ENCODE measurements around the gene AHNAK. TPM values are rescaled to one million over a fixed set of nuclear protein-coding genes. Genes with fewer than 3 reads are reported as not detected.

AHNAK gene
- total RNA-seq, 2 experiments from 2014 or later, result 9.2 to 9.4 TPM

GRCh38 chr11:62538470-62539237 is 8.0 kb downstream of the AHNAK start:
- Mint-ChIP-seq H3K36me3 (ENCODE audit: low read depth) (peaks cover 7% of the 10 kb centered on the region), H3K9me3 (no peaks in the 10 kb centered on the region), H3K4me1 (ENCODE audit: low read depth) (peaks cover 41% of the 10 kb centered on the region), H3K27ac (no peak overlapping the region), H3K27me3 (ENCODE audit: low read depth) (no peaks in the 10 kb centered on the region), H3K4me3 (no peak overlapping the region)
- CTCF ChIA-PET, result interaction anchor here (1.5 to 3.2 kb wide), 2 partner anchors 114 to 144 kb away, joined by 4 to 11 read pairs; no protein-coding TSS in a partner anchor
- no peak for DNase-seq
- intact Hi-C loops (cut with micrococcal nuclease), result no loop called here

GRCh38 chr11:62536301-62536957 is 10.2 kb downstream of the AHNAK start:
- H3K36me3 Mint-ChIP-seq (ENCODE audit: low read depth), result peaks cover 10% of the 10 kb centered on the region
- peaks cover 19% of the 10 kb centered on the region for H3K4me1 Mint-ChIP-seq (ENCODE audit: low read depth)
- no peak for DNase-seq
- H3K27me3 Mint-ChIP-seq (ENCODE audit: low read depth), result no peaks in the 10 kb centered on the region
- H3K27ac Mint-ChIP-seq, result no peak overlapping the region
- no peaks in the 10 kb centered on the region for H3K9me3 Mint-ChIP-seq
- intact Hi-C loops (cut with micrococcal nuclease), result no loop called here
- no peak overlapping the region for H3K4me3 Mint-ChIP-seq
- CTCF ChIA-PET, result interaction anchor here (0.5 to 1.2 kb wide), 3 partner anchors 32 to 141 kb away, joined by 3 to 4 read pairs (median 3); no protein-coding TSS in a partner anchor

GRCh38 chr11:62535802-62536201 is 10.8 kb downstream of the AHNAK start:
- Mint-ChIP-seq H3K36me3 (ENCODE audit: low read depth) (peaks cover 10% of the 10 kb centered on the region), H3K9me3 (no peaks in the 10 kb centered on the region), H3K27me3 (ENCODE audit: low read depth) (no peaks in the 10 kb centered on the region), H3K4me1 (ENCODE audit: low read depth) (peaks cover 12% of the 10 kb centered on the region), H3K4me3 (no peak overlapping the region), H3K27ac (no peak overlapping the region)
- intact Hi-C loops (cut with micrococcal nuclease), result no loop called here
- DNase-seq, result no peak
- CTCF ChIA-PET, result interaction anchor here (0.5 to 1.2 kb wide), 3 partner anchors 32 to 141 kb away, joined by 3 to 4 read pairs (median 3); no protein-coding TSS in a partner anchor

GRCh38 chr11:62534779-62535545 is 11.6 kb downstream of the AHNAK start:
- no peak for DNase-seq
- no peak overlapping the region for H3K27ac Mint-ChIP-seq
- peaks cover 10% of the 10 kb centered on the region for H3K36me3 Mint-ChIP-seq (ENCODE audit: low read depth)
- H3K4me1 Mint-ChIP-seq (ENCODE audit: low read depth), result peaks cover 11% of the 10 kb centered on the region
- intact Hi-C loops (cut with micrococcal nuclease), result no loop called here
- no peaks in the 10 kb centered on the region for H3K9me3 Mint-ChIP-seq
- CTCF ChIA-PET, result interaction anchor here (0.6 kb wide), 1 partner anchor 1386 kb away, joined by 4 read pairs; no protein-coding TSS in a partner anchor
- no peak overlapping the region for H3K4me3 Mint-ChIP-seq
- no peaks in the 10 kb centered on the region for H3K27me3 Mint-ChIP-seq (ENCODE audit: low read depth)

- H3K4me3 Mint-ChIP-seq, result no peak overlapping the region
- peaks cover 10% of the 10 kb centered on the region for H3K36me3 Mint-ChIP-seq (ENCODE audit: low read depth)
- H3K9me3 Mint-ChIP-seq, result no peaks in the 10 kb centered on the region
- CTCF ChIA-PET, result no interaction called here
- intact Hi-C loops (cut with micrococcal nuclease), result no loop called here
- no peak for DNase-seq
- H3K27me3 Mint-ChIP-seq (ENCODE audit: low read depth), result no peaks in the 10 kb centered on the region
- no peak overlapping the region for H3K27ac Mint-ChIP-seq
- H3K4me1 Mint-ChIP-seq (ENCODE audit: low read depth), result no peaks in the 10 kb centered on the region
Observed at GRCh38 chr11:62532096-62532495, 14.5 kb downstream of the AHNAK start.

- no peaks in the 10 kb centered on the region for H3K27me3 Mint-ChIP-seq (ENCODE audit: low read depth)
- H3K4me1 Mint-ChIP-seq (ENCODE audit: low read depth), result no peaks in the 10 kb centered on the region
- H3K9me3 Mint-ChIP-seq, result no peaks in the 10 kb centered on the region
- intact Hi-C loops (cut with micrococcal nuclease), result no loop called here
- peaks cover 5% of the 10 kb centered on the region for H3K36me3 Mint-ChIP-seq (ENCODE audit: low read depth)
- CTCF ChIA-PET, result no interaction called here
- DNase-seq, result no peak
- no peak overlapping the region for H3K4me3 Mint-ChIP-seq
- no peak overlapping the region for H3K27ac Mint-ChIP-seq
Observed at GRCh38 chr11:62516736-62517371, 29.8 kb downstream of the AHNAK start.

- no peaks in the 10 kb centered on the region for H3K4me1 Mint-ChIP-seq (ENCODE audit: low read depth)
- DNase-seq, result peak; percentile 10
- no peak overlapping the region for H3K4me3 Mint-ChIP-seq
- H3K27ac Mint-ChIP-seq, result no peak overlapping the region
- intact Hi-C loops (cut with micrococcal nuclease), result no loop called here
- CTCF ChIA-PET, result interaction anchor here (0.5 to 0.6 kb wide), 2 partner anchors 17 to 178 kb away, joined by 3 to 4 read pairs; no protein-coding TSS in a partner anchor
- H3K36me3 Mint-ChIP-seq (ENCODE audit: low read depth), result peaks cover 3% of the 10 kb centered on the region
- H3K27me3 Mint-ChIP-seq (ENCODE audit: low read depth), result no peaks in the 10 kb centered on the region
- H3K9me3 Mint-ChIP-seq, result no peaks in the 10 kb centered on the region
Observed at GRCh38 chr11:62514151-62514550, 32.5 kb downstream of the AHNAK start.

- no peak overlapping the region for H3K4me3 Mint-ChIP-seq
- H3K27ac Mint-ChIP-seq, result no peak overlapping the region
- H3K36me3 Mint-ChIP-seq (ENCODE audit: low read depth), result peaks cover 3% of the 10 kb centered on the region
- intact Hi-C loops (cut with micrococcal nuclease), result no loop called here
- no peaks in the 10 kb centered on the region for H3K4me1 Mint-ChIP-seq (ENCODE audit: low read depth)
- no peaks in the 10 kb centered on the region for H3K9me3 Mint-ChIP-seq
- no peak for DNase-seq
- H3K27me3 Mint-ChIP-seq (ENCODE audit: low read depth), result no peaks in the 10 kb centered on the region
- CTCF ChIA-PET, result interaction anchor here (0.6 kb wide), 1 partner anchor 33 kb away, joined by 3 read pairs; the partner anchor contains the start of gene AHNAK
Observed at GRCh38 chr11:62513626-62514025, 33.0 kb downstream of the AHNAK start.

- Mint-ChIP-seq H3K4me3 (no peak overlapping the region), H3K4me1 (ENCODE audit: low read depth) (no peaks in the 10 kb centered on the region), H3K27ac (no peak overlapping the region), H3K27me3 (ENCODE audit: low read depth) (no peaks in the 10 kb centered on the region), H3K9me3 (no peaks in the 10 kb centered on the region), H3K36me3 (ENCODE audit: low read depth) (no peaks in the 10 kb centered on the region)
- intact Hi-C loops (cut with micrococcal nuclease), result no loop called here
- CTCF ChIA-PET, result no interaction called here
- no peak for DNase-seq
Observed at GRCh38 chr11:62512961-62513360, 33.6 kb downstream of the AHNAK start.

- H3K27me3 Mint-ChIP-seq (ENCODE audit: low read depth), result peaks cover 2% of the 10 kb centered on the region
- no peak for DNase-seq
- H3K4me3 Mint-ChIP-seq, result no peak overlapping the region
- H3K36me3 Mint-ChIP-seq (ENCODE audit: low read depth), result no peaks in the 10 kb centered on the region
- H3K4me1 Mint-ChIP-seq (ENCODE audit: low read depth), result no peaks in the 10 kb centered on the region
- H3K9me3 Mint-ChIP-seq, result no peaks in the 10 kb centered on the region
- intact Hi-C loops (cut with micrococcal nuclease), result no loop called here
- H3K27ac Mint-ChIP-seq, result no peak overlapping the region
- CTCF ChIA-PET, result interaction anchor here (1.0 to 1.2 kb wide), 2 partner anchors 34 to 102 kb away, joined by 3 to 4 read pairs; no protein-coding TSS in a partner anchor
Observed at GRCh38 chr11:62508336-62509058, 38.1 kb downstream of the AHNAK start.

GRCh38 chr11:62507125-62507422 is 39.5 kb downstream of the AHNAK start:
- CTCF ChIA-PET, result interaction anchor here (0.6 to 0.7 kb wide), 2 partner anchors 33 to 82 kb away, joined by 3 to 4 read pairs; no protein-coding TSS in a partner anchor
- Mint-ChIP-seq H3K27ac (no peak overlapping the region), H3K27me3 (ENCODE audit: low read depth) (peaks cover 6% of the 10 kb centered on the region), H3K36me3 (ENCODE audit: low read depth) (no peaks in the 10 kb centered on the region), H3K4me1 (ENCODE audit: low read depth) (no peaks in the 10 kb centered on the region), H3K4me3 (no peak overlapping the region), H3K9me3 (no peaks in the 10 kb centered on the region)
- intact Hi-C loops (cut with micrococcal nuclease), result no loop called here
- DNase-seq, result no peak

Measured in activated naive CD4-positive, alpha-beta T cell treated with anti-CD3 and anti-CD28 coated beads for 36 hours (primary cell).